D721Med (cell line): ENCODE results near the gene ADAMTS16.

Experiments
- DNase-seq: peaks from one replicate; pipeline ENCODE4 v3.0.0; 2011; ENCODE audit warnings: low spot score; ENCODE audit not compliant: insufficient read length
- FAIRE-seq: peaks from 2 replicates; lab custom pipeline; 2011; peaks lifted over from hg19 to GRCh38; lab: Jason Lieb, UNC
- TF ChIP-seq, protein P1 (sequence below): IDR thresholded peaks from 2 replicates; pipeline ENCODE4 v1.5.1; 2012; ENCODE audit warnings: mild to moderate bottlenecking, control low read depth; ENCODE audit not compliant: insufficient read depth; ENCODE audit errors: missing control alignments

Gene ADAMTS16, protein sequence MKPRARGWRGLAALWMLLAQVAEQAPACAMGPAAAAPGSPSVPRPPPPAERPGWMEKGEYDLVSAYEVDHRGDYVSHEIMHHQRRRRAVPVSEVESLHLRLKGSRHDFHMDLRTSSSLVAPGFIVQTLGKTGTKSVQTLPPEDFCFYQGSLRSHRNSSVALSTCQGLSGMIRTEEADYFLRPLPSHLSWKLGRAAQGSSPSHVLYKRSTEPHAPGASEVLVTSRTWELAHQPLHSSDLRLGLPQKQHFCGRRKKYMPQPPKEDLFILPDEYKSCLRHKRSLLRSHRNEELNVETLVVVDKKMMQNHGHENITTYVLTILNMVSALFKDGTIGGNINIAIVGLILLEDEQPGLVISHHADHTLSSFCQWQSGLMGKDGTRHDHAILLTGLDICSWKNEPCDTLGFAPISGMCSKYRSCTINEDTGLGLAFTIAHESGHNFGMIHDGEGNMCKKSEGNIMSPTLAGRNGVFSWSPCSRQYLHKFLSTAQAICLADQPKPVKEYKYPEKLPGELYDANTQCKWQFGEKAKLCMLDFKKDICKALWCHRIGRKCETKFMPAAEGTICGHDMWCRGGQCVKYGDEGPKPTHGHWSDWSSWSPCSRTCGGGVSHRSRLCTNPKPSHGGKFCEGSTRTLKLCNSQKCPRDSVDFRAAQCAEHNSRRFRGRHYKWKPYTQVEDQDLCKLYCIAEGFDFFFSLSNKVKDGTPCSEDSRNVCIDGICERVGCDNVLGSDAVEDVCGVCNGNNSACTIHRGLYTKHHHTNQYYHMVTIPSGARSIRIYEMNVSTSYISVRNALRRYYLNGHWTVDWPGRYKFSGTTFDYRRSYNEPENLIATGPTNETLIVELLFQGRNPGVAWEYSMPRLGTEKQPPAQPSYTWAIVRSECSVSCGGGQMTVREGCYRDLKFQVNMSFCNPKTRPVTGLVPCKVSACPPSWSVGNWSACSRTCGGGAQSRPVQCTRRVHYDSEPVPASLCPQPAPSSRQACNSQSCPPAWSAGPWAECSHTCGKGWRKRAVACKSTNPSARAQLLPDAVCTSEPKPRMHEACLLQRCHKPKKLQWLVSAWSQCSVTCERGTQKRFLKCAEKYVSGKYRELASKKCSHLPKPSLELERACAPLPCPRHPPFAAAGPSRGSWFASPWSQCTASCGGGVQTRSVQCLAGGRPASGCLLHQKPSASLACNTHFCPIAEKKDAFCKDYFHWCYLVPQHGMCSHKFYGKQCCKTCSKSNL

DNA sequence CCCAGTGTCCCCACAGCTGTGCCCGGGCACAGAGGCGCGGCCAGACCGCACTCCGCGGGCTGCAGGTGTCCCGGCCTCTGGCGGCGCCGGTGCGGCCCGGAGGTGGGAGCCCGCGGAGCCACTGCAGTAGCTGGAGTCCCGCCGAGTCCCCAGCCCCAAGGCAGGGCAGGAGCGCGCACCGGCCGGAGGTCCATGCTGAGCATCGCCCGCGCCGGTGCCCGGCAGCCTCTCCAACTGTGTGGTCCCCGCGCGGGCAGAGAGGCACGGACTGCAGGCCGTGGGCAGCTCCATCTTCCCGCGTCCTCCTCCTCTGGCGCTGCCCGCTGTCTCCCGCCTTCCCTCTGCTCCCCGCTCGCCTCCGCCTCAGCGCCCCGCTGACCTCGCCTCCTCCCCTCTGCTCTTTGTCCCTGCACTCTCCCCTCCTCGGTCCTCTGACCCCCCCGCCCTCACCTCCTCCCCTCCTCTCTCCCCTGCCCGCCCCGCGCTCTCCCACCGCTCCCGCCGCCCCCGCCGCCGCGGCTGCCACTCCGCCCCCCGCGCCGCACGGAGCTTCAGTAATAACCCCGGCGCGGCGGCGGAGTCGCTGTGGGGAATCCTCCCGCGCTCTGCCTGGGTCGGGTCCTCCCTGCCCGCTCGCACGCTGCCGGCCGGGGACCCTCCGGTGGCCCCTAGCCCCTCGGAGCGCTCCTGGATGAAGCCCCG, at the start of gene ADAMTS16:
Gene ADAMTS16 (plus strand): TSS at position 554 of the 702 bp plus-strand sequence. CDS start 138 bp downstream, at position 692.
- TF ChIP-seq, protein P1, sequence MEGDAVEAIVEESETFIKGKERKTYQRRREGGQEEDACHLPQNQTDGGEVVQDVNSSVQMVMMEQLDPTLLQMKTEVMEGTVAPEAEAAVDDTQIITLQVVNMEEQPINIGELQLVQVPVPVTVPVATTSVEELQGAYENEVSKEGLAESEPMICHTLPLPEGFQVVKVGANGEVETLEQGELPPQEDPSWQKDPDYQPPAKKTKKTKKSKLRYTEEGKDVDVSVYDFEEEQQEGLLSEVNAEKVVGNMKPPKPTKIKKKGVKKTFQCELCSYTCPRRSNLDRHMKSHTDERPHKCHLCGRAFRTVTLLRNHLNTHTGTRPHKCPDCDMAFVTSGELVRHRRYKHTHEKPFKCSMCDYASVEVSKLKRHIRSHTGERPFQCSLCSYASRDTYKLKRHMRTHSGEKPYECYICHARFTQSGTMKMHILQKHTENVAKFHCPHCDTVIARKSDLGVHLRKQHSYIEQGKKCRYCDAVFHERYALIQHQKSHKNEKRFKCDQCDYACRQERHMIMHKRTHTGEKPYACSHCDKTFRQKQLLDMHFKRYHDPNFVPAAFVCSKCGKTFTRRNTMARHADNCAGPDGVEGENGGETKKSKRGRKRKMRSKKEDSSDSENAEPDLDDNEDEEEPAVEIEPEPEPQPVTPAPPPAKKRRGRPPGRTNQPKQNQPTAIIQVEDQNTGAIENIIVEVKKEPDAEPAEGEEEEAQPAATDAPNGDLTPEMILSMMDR, result no peak
- FAIRE-seq (no peak), DNase-seq (no peak)

DNA sequence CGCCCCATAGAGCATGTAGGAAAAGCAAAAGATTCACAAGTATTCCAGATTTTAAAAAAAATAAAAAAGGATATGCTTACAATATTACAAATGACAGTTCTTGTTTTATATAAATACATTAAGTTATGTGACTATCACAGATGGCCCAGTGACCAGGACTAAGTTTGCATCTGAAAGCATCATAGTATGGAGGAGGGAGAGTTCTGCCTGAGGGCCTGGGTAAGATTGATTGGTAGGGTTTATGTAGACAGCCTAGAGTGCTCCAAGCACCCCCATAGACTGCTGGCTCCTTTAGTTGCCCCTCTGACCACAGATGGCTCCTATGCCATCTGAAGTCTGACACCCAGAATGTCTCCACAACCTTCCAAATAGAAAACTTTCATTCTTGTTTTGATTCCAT, 48.0 kb upstream of the ADAMTS16 start:
- DNase-seq (no peak), FAIRE-seq (no peak)
- TF ChIP-seq, protein P1, result no peak

DNA sequence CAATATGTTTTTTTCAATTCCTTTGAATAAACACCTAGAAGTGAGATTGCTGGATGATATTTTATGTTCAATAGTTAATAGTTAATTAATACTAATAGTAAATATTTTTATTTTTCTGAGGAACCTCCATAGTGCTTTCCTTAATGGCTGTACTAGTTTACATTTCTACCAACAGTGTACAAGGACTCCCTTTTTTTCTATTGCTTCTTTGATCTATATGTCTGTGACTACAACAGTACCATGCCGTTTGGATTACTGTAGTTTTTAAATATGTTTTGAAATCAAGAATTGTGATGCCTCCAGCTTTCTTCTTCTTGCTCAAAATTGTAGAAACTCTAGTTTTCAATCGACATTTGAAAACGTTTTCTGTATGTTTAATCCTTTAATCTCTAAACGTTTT, 39.5 kb upstream of the ADAMTS16 start:
- TF ChIP-seq, protein P1, result no peak
- DNase-seq, result no peak
- FAIRE-seq, result no peak

DNA sequence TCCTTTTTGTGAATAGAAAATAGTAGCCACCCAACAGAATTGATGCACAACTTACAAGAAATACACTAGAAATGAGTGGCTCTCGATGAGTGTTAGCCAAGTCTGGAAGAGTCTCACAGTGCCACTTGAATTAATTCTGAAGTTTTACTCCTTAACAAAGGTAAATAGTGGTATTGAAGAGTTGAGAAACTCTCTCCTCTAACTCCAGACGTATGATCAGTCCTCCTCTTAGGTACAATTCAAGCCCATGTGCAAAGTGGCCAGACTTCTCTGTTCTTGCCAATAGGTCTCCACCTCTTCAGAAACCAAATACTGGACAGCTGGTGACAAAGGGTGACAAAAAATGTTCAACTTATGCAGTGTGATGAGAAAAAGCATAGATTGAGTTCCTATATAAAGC, 38.5 kb upstream of the ADAMTS16 start:
- DNase-seq, result no peak
- TF ChIP-seq, protein P1, result no peak
- no peak for FAIRE-seq

DNA sequence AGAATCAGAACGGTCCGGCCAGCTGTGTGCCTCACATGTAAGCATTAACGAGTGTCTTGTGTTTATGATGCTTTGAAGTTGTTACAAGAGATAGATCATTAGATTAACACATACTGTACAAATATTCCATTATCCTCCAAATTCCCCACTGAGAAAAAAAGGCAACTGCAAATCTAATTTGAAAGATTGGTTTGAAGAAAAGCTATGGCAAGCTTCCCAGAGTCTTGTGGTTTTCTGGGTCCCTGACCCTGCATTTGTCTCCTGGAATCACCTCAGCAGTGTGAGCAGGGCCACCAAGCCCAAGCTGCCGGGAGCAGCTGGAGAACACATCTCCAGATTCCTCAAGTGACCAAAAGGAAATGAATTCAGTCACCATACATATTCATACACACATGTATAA, 36.9 kb upstream of the ADAMTS16 start:
- DNase-seq, result no peak
- TF ChIP-seq, protein P1, result no peak
- no peak for FAIRE-seq

DNA sequence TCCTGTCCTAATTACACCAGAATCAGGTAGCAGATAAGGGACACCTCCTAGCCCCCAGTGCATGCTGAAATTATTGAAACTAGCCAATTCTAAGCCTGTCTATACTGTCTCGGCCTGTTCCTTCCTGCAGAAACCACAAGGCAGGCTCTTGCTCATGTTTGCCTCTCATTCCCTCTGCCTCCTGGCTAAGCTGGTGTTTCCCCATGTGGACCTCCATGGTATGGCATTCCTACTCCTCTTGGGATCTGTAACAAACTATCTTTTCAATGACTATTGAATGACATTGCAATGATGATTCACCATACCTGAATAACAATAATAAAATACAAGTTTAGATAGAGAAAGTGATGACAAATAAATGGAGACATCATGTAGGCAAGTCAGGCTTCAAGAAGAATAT, 35.6 kb upstream of the ADAMTS16 start:
- no peak for DNase-seq
- FAIRE-seq, result no peak
- TF ChIP-seq, protein P1, result no peak
